Gastroesophageal sphincter (tissue), 3 donors: ENCODE measurements around the gene GUCD1.

Experiments
- POLR2A ChIP-seq, 2 donors: fragments of 450-650 bp; IDR thresholded peaks; one replicate each; pipeline ENCODE4 v1.6.1; 2017; ENCODE audit warnings: antibody characterized with exemption in 2 of 2, mild to moderate bottlenecking in 2 of 2, moderate library complexity in 1 of 2
- POLR2AphosphoS5 ChIP-seq: sonication (generic); formaldehyde crosslinking; IDR thresholded peaks from one replicate; pipeline ENCODE4 v1.6.1; 2017; ENCODE audit warnings: antibody characterized with exemption
- TF ChIP-seq, protein P1 (sequence below), 4 experiments: fragments of 200-600 bp in 2 of 4; fragments of 450-650 bp in 2 of 4; sonication (generic) in 1 of 4; IDR thresholded peaks; one replicate each; pipeline ENCODE4 v1.5.1; 2017 to 2019; ENCODE audit warnings: antibody characterized with exemption in 4 of 4, mild to moderate bottlenecking in 2 of 4, moderate library complexity in 2 of 4

DNA sequence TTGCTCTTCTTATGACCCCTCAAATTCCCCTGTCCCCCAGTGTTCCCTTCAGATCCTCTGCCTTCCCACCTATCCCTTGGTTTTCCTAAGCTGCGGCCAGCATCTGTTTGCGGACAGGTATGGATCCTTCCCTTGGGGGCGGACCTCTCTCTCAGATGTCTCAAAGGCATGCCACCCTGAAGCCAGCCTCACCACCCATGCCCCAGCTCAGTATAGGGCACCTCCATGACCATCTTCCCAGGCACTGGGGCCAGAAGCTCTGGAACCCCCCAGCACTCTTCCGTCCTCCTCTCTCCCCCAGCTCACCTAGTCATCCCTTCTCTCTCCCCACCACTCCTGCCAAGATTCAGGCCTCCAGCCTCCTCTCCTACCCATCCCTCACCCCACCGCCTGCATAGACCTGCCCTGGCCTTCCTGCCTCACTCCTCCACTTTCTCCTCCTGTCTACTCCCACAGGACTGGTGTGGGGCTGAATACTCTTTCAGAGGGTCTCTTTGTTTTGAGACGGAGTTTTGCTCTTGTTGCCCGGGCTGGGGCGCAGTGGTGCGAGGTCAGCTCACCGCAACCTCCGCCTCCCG lies 35.7 kb upstream of the GUCD1 start:
- TF ChIP-seq POLR2A (IDR thresholded peaks at IDR 0.05) (no peak), POLR2AphosphoS5 (no peak)
- TF ChIP-seq, protein P1, sequence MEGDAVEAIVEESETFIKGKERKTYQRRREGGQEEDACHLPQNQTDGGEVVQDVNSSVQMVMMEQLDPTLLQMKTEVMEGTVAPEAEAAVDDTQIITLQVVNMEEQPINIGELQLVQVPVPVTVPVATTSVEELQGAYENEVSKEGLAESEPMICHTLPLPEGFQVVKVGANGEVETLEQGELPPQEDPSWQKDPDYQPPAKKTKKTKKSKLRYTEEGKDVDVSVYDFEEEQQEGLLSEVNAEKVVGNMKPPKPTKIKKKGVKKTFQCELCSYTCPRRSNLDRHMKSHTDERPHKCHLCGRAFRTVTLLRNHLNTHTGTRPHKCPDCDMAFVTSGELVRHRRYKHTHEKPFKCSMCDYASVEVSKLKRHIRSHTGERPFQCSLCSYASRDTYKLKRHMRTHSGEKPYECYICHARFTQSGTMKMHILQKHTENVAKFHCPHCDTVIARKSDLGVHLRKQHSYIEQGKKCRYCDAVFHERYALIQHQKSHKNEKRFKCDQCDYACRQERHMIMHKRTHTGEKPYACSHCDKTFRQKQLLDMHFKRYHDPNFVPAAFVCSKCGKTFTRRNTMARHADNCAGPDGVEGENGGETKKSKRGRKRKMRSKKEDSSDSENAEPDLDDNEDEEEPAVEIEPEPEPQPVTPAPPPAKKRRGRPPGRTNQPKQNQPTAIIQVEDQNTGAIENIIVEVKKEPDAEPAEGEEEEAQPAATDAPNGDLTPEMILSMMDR (IDR thresholded peaks at IDR 0.05), result no peak
